ENCODE data around the gene TMEM19.
A peak's percentile ranks its signal among the peaks of the same experiment; 100 is the strongest.

TMEM19 gene

DNA sequence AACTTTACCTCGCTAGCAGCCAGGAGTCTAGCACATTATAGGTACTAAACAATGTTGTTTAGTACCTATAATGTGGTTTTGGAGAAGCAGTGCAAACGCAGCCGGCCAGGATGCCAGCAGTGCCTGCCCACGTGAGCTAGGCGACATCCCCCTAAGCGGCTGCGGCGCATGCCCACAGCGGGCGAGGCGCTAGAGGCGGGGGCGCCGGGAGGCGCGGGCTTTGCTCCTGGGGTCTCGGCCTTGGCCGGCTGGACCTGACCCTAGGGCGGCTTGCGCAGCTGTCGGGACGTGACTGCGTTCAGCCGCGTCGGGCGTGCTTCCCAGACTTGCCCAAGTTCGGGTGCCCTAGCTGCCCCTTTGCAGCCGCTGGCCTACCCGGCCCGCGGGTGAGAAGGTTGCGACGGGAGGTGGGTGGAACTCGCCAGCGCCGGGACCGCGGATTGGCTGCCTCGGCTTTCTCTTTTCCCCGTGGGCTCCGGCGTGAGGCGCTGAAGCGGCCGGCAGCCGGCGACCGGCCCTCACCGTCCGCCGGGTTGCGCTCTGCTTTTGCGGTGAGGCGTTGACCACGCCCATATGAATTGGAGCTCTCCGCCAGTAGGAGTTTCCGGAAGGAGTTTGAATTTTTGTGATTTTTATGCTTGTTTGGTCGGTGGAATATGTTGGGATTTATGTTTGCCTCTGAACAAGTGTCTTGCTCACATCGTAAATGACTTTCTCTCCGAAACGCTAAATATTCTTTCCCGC is at the start of gene TMEM19:
Gene TMEM19, plus strand, starts transcription at position 169 of the 744 bp plus-strand sequence. CDS start 599 bp downstream, outside the sequence.
- DNase-seq = peak; percentile 93

GRCh38 chr12:71636704-71637115 is 49.2 kb upstream of the TMEM19 start:
- no peak for DNase-seq

GRCh38 chr12:71638499-71638898 is 47.4 kb upstream of the TMEM19 start:
- no peak for DNase-seq

- DNase-seq = no peak
These were observed 46.5 kb upstream of the TMEM19 start for GRCh38 chr12:71639341-71639760.

DNA sequence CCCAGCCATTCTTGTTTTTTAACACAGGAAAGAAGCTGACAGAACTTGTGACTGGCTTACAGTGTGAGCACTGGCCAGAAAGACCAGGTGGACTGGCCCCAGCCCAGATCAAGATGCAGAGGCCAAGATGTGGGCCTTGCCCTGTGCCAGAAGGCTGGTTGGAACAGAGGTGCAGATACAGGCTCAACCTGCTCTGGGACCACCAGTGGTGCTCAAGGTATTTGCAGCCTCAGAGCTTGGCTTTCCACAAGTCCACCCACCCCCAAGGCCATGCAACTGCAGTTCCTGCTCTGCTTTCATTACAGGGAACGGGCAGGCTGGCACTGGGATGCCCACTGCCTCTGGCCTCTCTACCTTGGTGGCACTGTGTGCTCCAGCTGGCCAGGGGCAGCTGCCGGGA is 45.6 kb upstream of the TMEM19 start:
- DNase-seq = no peak

DNA sequence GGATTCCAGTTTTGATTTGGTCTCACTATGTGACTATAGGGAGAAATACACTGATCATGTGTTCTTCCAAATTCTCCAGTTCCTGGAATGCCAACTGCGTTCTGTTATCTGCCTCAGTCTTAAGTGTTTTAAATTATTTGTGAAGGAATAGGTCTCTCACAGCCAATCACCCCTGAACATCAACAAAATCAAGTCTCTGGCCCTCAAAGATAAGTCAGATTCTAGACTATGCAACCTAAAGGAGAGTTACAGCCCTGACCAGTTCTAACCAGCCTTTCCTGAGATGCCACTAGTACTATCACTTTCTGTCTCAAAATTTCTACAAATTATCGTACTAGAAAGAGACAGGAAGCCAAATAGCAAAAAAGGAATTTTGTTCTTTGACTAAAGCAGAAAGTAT is 44.5 kb upstream of the TMEM19 start:
- no peak for DNase-seq

- no peak for DNase-seq
These were observed 43.6 kb upstream of the TMEM19 start for GRCh38 chr12:71642264-71642663.

DNA sequence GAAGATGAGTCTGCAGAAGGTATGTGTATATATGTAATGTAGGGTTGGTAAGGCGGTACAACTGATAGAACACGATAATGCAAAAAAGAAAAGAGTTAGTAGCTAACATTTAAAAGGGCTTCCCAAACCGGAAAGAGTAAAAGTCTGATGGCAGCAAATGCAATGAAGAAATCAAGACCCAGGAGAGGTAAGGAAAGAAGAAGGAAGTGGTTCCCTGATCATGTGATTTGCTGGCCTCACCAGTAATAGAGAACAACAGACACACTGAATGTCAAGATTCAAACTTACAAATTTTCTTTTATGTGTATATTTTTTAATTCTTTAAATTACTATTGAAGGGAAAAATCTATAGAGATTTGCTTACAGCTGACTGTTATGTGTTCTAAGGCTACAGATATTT is 40.6 kb upstream of the TMEM19 start:
- no peak for DNase-seq

GRCh38 chr12:71646512-71646911 is 39.4 kb upstream of the TMEM19 start:
- no peak for DNase-seq

DNA sequence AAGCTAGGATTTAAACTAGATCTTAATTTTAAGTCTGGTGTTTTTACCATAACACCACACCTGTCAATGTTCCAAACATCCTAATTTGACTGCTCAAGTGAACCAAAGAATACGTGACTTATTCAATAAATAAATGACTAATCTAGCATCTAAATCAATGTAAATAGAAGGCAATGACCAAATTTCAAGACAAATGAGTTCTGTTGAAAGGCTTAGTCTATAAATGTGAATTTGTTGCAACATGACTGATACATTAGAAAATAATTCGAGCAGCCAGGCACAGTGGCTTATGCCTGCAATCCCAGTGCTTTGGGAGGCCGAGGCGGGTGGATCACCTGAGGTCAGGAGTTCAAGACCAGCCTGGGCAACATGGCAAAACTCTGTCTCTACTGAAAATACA is 37.3 kb upstream of the TMEM19 start:
- DNase-seq = no peak

- DNase-seq = no peak
These were observed 36.5 kb upstream of the TMEM19 start for GRCh38 chr12:71649401-71649800.

DNA sequence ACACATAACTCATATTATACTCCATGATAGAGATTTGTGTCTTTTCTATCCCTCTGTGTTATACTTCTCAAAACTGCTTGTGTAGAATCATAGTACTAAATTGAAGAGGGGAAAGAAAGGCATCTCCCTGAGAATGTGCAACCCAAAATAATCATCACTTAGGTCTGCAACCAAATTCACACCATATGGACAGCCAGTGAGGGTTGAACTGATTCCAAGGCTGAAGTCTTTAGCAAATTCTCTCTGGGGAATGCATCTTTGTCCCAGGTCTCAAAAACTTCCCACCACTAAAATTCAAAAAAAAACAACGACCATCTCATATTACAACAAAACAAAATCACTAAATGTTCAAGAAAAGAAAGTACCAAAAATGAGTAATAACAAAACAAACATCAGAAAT is 33.2 kb upstream of the TMEM19 start:
- DNase-seq = no peak

DNA sequence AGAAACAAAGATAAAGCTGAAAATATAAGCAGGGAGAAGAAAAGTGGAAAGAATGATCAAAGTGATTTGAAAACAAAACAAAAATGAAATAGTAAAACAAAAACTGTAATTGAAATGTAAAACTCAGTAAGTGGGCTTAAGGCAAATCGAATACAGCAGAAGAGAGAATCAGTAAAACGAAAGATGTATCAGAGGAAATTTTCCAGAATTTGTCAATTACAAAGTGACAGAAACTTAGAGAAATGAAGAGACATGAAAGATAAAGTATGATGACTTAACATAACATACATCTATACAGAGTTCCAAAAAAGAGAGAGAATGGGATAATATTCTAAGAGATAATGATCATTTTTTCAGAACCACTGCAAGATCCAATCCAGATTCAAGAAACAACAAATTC is 32.7 kb upstream of the TMEM19 start:
- no peak for DNase-seq

- no peak for DNase-seq
These were observed 31.7 kb upstream of the TMEM19 start for GRCh38 chr12:71654200-71654599.

DNA sequence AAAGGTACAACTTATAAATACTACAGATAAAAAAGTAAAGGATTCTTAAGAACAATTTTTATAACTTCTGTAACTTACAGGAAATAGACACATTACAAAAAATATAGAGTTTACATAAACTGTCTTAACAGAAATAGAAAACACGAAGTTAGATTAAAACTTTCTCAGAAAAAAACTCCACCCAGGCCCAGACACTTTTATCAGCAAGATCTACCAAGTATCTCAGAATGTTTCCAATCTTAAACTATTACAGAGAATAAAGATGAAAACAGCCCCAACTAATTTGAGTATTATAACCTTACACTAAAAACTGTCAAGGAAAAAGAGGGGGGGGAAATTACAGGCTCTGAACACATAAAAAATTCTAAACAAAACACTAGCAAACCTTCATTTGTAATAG is 30.4 kb upstream of the TMEM19 start:
- no peak for DNase-seq

DNA sequence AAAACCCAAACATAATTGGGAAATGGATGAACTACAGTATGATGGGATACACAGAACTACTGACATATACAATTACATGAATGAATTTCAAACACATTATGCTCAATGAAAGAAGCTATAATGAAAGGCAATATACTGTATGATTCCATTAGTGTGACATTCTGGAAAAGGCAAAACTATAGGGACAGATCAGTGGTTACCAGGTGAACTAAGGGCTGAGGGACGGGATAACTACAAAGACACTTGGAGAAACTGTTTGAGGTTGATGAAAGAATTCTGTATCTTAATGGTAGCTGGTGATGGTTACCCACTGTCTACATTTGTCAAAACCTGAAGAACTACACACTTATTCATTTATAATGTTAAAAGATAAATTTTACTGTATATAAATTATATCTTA is 30.0 kb upstream of the TMEM19 start:
- DNase-seq = no peak

DNA sequence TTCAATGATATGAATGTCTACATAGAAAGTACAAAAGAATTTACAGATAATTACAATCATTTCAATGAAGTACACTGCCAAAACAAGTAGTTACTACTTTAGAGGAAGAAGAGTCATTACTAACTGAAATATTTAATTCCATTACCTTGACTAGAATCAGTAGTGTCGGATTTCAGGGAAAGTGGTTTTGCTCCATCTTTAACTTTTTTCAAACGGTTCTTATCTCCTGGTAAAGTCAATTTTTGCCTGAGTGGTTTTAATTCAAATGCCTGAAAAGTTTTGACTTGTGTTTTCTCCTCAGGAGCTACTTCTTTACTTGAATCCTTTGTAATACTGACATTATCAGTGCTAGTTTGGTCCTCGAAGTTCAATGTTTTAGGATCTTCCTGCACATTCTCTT is 29.1 kb upstream of the TMEM19 start:
- no peak for DNase-seq

DNA sequence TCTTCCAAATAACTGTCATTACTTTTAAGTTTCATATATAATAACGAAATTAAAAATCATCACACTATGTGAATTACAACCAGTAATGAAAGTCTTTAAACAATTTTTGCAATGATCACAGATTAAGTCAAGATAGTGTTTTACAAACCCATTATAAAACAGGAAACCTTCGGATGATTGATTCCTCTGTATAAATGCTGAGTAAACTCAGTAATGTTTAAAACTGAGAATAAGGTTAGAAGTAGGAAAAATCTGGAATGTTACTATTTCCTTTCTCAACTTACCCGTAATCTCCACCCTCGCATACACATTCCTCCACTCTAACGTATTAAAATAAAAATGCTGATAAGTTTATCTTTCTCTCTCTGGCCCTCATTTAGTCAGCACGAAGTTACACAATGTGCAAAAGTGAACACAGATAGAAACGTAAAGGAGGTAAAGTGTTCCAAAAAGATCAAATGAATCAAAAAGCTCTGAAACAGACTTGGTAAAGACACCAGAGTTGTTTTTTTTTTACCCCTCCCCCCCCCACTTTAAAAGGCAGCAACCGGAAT is 23.8 kb upstream of the TMEM19 start:
- no peak for DNase-seq

- peak; percentile 90 for DNase-seq
These were observed 22.9 kb upstream of the TMEM19 start for GRCh38 chr12:71662849-71663560.

DNA sequence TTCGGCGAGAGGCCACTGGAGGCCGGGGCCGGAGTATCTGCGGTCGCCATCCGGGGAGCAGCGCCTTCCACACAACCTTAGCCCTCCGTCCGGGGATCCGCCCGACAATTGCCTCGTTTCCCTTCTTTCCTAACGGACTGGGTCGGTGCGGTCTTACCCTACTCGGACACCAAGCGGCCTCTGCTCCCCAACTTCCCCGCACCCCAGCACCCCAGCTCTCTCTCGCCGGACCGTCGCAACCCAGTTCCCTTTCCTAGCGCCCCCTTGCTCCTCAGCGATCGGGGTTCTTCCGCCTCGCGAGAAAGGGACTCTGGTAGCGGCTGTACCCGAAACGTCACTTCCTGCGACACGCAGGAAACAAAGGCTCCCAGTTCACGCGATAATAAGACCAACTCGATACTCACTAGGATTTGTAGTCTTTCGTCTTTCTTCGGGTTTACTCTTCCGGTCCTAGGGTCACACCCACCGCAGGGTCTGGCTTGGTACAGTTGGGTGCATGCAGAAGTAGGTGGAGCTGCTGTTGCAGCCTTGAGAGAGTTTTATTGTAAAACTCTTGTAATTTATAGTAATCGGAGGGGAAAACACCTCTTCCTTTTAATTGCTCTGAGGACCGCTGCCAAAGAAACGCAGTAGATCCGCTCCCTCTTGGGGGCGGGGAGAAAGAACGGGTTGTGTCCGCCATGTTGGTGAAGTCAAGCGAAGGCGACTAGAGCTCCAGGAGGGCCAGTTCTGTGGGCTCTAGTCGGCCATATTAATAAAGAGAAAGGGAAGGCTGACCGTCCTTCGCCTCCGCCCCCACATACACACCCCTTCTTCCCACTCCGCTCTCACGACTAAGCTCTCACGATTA is 22.1 kb upstream of the TMEM19 start, which contains the start of the genes THAP2 and ZFC3H1:
Gene THAP2, plus strand, starts transcription at position 741 of the 850 bp plus-strand sequence. CDS start 209 bp downstream, outside the sequence.
Gene ZFC3H1, minus strand, starts transcription at position 288 of the 850 bp plus-strand sequence. Its CDS starts 238 bp downstream, at position 50.
- DNase-seq = peak; percentile 96

DNA sequence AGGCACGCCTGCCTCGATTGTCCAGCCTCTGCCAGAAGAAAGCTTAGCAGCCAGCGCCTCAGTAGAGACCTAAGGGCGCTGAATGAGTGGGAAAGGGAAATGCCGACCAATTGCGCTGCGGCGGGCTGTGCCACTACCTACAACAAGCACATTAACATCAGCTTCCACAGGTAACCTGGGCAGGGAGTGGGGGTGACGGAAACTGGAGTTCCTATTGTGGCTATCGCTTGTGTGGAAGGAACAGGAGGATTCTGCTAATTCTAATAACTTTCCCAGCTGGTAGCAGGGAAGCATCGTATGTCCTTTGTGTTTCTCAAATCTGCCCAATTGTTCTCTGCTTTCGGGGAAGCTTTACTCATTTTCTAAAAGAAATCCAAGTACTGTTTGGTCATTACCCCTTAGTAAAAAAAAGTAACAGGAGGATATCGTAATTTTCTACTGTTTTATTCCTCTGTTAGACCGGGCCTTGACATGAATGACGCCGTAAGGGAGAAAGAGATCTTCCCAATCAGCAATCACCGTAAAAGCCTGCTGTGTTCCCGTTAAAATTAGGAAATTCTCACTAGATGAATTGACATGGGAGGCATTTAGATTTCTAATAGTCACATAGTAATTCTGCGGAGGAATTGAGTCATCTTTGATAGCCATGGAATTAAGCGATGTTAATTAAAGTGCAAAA is 21.3 kb upstream of the TMEM19 start:
- DNase-seq = no peak

- DNase-seq = no peak
These were observed 20.8 kb upstream of the TMEM19 start for GRCh38 chr12:71665090-71665463.

All from activated effector memory CD4-positive, alpha-beta T cell treated with anti-CD3 and anti-CD28 coated beads, Interleukin-2, amount 50 U/mL, for 16 hours (primary cell).